ENCODE data around the gene GPR37L1. TPM values are rescaled to one million over a fixed set of nuclear protein-coding genes. Genes with fewer than 3 reads are reported as not detected.
"Not testable (repeated sequence)": the region's sequence is repeated elsewhere in the genome, so short reads cannot be mapped to it uniquely, and the experiment has no call there.

GPR37L1 gene
- total RNA-seq, 1 experiment from 2014 or later = under 0.01 TPM

- no peak for DNase-seq (ENCODE audit: low read depth)
Measured at GRCh38 chr1:202167708-202168415, 45.1 kb downstream of the GPR37L1 start.

GRCh38 chr1:202168861-202169260 lies 46.1 kb downstream of the GPR37L1 start:
- no peak for DNase-seq (ENCODE audit: low read depth)

GRCh38 chr1:202170726-202171125 lies 48.0 kb downstream of the GPR37L1 start:
- DNase-seq (ENCODE audit: low read depth) = no peak

GRCh38 chr1:202171292-202172014 lies 48.7 kb downstream of the GPR37L1 start:
- no peak for DNase-seq (ENCODE audit: low read depth)

- no peak for DNase-seq (ENCODE audit: low read depth)
Measured at GRCh38 chr1:202172015-202172355, 49.3 kb downstream of the GPR37L1 start.

- DNase-seq (ENCODE audit: low read depth) = no peak
Measured at GRCh38 chr1:202173993-202174392, 51.3 kb downstream of the GPR37L1 start.

GRCh38 chr1:202176949-202177927 lies 54.5 kb downstream of the GPR37L1 start:
- no peak for DNase-seq (ENCODE audit: low read depth)

- no peak for DNase-seq (ENCODE audit: low read depth)
Measured at GRCh38 chr1:202179828-202180750, 57.4 kb downstream of the GPR37L1 start.

- DNase-seq (ENCODE audit: low read depth) = not testable (repeated sequence)
Measured at GRCh38 chr1:202180751-202181139, 58.0 kb downstream of the GPR37L1 start.

- DNase-seq (ENCODE audit: low read depth) = no peak
Measured at GRCh38 chr1:202181586-202181985, 58.9 kb downstream of the GPR37L1 start.

- DNase-seq (ENCODE audit: low read depth) = no peak
Measured at GRCh38 chr1:202182040-202182877, 59.5 kb downstream of the GPR37L1 start.

Other genes with a start within 250 kb of the GPR37L1 start
- 16.5 and 22.1 TPM in 2 replicates for gene SHISA4, start 234.0 kb upstream of the GPR37L1 start, total RNA-seq (2014; rRNA removed; shearing (Covaris generic))
- not detected in 2 replicates for gene LMOD1, start 176.4 kb upstream of the GPR37L1 start, total RNA-seq (2014; rRNA removed; shearing (Covaris generic))
- gene TIMM17A, start 167.4 kb upstream of the GPR37L1 start, total RNA-seq (2014; rRNA removed; shearing (Covaris generic)) = 88.3 and 98.3 TPM in 2 replicates
- gene RNPEP, start 140.3 kb upstream of the GPR37L1 start, total RNA-seq (2014; rRNA removed; shearing (Covaris generic)) = 74.0 and 85.9 TPM in 2 replicates
- 7.0 and 9.9 TPM in 2 replicates for gene ELF3, start 112.3 kb upstream of the GPR37L1 start, total RNA-seq (2014; rRNA removed; shearing (Covaris generic))
- gene ARL8A, start 21.8 kb downstream of the GPR37L1 start, total RNA-seq (2014; rRNA removed; shearing (Covaris generic)) = 21.9 and 29.0 TPM in 2 replicates
- 1.3 and 1.5 TPM in 2 replicates for gene PTPN7, start 37.7 kb downstream of the GPR37L1 start, total RNA-seq (2014; rRNA removed; shearing (Covaris generic))
- 0.23 and 1.2 TPM in 2 replicates for gene LGR6, start 70.9 kb downstream of the GPR37L1 start, total RNA-seq (2014; rRNA removed; shearing (Covaris generic))
- 182 and 196 TPM in 2 replicates for gene UBE2T, start 219.0 kb downstream of the GPR37L1 start, total RNA-seq (2014; rRNA removed; shearing (Covaris generic))
- gene PPP1R12B, start 225.8 kb downstream of the GPR37L1 start, total RNA-seq (2014; rRNA removed; shearing (Covaris generic)) = 8.4 and 12.5 TPM in 2 replicates